ENCODE results near the gene AQP12B.

GRCh38 chr2:240639566-240639965 is 43.1 kb downstream of the AQP12B start:
- TF ChIP-seq EZH2phosphoT487 (IDR thresholded peaks at IDR 0.05; ENCODE audit: borderline replicate concordance, low read length), result no peak
- TF ChIP-seq CTCF (conservative IDR thresholded peaks at IDR 0.05; ENCODE audit: low read depth, low read length), result no peak
